GM12872 (cell line): ENCODE results near the gene SLC22A15.

ENCODE experiments used
- CTCF ChIP-seq: IDR thresholded peaks from 3 replicates; pipeline ENCODE4 v1.5.1; 2011; ENCODE audit warnings: low read depth, mild to moderate bottlenecking, low read length, moderate library complexity; ENCODE audit not compliant: insufficient read depth

SLC22A15 gene

GRCh38 chr1:116096013-116096618 lies 119.8 kb downstream of the SLC22A15 start:
- no peak for TF ChIP-seq CTCF

- no peak for TF ChIP-seq CTCF
These were observed 121.3 kb downstream of the SLC22A15 start for GRCh38 chr1:116097626-116098025.

DNA sequence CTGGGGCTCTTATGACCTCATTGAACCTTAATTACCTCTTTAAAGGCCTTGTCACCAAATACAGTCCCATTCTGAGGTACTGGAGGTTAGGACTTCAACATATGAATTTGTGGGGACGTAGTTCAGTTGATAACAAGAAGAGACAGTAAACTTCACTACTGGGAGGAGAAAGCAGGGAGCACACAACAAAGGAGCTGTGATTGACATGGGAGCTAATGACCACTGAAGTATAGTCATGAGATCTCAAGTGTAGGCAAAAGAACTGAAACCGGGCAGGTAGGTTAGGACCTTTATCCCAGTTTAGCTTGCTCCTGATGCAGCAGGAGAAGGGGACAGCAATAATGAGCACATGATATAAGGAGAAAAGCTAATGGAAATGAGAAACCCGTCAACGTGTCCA lies 123.1 kb downstream of the SLC22A15 start:
- no peak for TF ChIP-seq CTCF

- TF ChIP-seq CTCF: no peak
These were observed 123.6 kb downstream of the SLC22A15 start for GRCh38 chr1:116099919-116100318.

DNA sequence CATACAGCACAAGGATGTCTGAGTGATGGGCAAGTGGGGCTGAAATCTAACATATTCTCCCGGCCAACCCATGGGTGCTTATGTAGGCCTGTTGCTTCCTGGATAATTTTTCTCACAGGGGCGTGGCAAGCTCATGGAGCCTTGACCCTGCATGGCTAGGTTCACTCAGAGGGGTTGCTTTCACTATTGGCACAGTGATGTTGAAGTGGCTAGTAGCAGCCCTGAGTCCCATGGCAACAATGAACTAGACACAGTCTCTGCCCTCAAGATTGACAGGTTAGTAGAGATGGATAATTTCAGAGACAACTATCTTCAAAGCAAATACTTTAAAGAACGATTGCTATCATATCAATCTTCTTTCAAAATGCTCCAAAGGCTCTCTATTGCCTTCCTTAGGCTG lies 128.4 kb downstream of the SLC22A15 start:
- TF ChIP-seq CTCF: no peak

DNA sequence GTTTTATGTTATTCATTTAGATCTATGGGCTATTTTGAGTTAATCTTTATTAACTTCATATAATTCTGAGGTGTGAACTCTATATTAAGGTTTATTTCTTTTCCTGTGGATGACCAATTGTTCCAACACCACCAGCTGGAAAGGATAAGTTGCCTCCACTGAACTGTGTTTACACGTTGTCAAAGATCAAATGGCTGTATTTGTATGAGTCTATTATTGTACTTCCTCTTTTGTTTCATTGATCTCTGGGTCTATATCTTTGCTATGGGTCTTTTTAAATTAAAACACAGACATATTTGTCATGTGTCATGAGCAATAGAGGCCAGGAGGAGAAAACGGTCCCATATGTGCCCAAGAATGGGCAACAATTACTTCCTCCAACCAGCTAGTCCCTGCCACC lies 129.7 kb downstream of the SLC22A15 start:
- no peak for TF ChIP-seq CTCF

DNA sequence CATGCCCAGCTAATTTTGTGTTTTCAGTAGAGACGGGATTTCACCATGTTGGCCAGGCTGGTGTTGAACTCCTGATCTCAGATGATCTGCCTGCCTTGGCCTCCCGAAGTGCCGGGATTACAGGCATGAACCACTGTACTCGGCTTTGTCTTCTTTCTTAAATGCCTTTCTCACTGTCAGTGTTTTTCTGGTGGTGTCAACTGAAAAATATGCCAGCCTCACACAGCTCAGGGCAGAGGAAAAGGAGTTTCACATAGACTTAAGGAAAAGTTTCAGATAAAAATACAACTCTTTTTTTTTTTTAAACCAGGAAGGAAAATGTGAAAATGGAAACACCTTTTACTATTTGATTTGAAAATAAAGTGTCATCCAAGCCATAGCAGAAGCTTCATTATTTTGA lies 130.3 kb downstream of the SLC22A15 start:
- no peak for TF ChIP-seq CTCF
